Activated CD4-positive, alpha-beta T cell treated with anti-CD3 and anti-CD28 coated beads, Interleukin-2, amount 50 U/mL, for 48 hours (primary cell): ENCODE results near the gene SNRPB2.
A peak's percentile ranks its signal among the peaks of the same experiment; 100 is the strongest.

Experiments
- DNase-seq, 2 experiments: peaks; one replicate each; pipeline ENCODE4 v3.0.0-alpha.2; 2020

SNRPB2 gene

DNA sequence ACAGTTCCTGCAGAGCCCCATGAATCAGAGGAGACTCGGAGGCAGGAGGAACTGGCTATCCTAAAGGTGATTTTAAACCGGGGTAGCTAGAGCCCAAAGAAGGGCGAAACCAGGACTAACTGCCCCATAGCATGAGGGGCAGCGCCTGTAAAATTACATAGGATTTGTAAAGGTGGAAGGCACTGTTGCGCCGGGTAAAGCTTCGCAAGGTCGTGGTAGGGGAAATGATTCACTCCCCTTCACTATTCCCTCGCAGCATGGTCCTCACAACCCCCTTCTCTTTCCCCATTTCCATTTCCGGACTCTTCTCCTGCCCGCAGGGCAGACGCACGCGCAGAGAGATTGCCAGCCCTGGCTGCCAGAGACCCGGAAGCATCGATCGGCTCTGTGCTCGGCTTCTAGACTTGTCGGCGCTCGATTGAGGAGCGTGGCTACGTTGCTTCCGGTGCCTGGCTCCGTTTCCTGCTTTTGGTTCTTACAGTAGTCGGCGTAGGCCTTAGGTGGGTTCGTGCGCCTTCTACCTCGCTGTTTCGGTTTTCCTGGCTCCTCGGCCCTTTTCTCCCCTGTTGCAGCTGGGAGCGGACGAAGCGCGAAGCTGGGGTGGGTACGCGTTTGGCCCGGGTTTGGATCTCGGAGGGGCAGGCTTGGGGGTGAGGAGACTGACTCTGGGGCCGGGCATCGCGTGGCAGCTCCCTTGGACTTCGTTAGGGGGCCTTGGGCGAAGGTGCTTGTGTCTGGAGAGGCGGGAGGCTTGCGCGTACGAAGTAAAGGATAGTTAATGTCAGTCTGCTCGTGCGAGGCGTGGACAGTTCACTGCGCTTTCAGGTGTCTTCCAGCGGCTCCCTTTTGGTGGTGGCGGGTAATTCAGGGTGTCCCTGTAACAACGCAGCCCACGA is at the start of gene SNRPB2:
TSS of gene SNRPB2 (plus strand) at position 462 of the 896 bp plus-strand sequence. CDS start 1,677 bp downstream, outside the sequence.
- DNase-seq, result peak; percentile 88 to 91

DNA sequence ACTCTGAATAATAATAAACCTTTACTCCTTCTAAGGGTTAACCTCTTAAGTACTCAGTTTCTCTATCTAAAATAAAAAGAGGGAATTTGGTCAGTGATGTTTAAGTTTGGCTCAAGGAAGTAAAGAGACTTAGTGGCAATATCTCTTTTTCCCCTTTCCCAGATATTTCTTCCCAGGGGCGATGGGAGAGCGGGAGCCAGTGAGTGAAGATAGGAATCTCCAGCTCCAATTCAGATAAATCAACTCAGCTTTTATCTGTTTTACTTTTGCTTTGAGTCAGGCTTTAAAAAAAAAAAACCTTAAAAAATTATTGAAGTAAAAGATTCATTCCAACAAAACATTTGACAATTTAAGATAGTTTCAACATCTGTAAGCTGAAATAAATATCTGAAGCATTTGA is 45.4 kb upstream of the SNRPB2 start:
- no peak for DNase-seq

DNA sequence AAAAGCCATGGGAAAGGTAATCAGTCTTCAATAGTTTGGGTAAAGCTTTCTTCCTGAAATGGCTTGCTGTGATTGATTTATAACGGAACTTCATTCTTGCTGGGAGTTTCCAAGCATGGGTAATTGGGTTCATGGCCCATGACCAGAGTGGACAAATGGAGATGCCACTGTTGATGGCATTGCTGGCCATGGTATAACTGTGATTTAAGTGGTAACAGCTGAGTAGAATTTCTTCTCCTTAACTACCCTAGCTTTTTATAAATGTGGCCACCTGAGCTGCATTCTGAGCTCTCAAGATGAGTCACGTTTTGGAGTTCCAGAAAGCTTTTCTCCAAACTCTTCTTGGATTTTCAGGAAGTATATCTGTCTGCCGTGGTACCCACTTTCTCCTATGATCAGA is 39.9 kb upstream of the SNRPB2 start:
- DNase-seq, result no peak

DNA sequence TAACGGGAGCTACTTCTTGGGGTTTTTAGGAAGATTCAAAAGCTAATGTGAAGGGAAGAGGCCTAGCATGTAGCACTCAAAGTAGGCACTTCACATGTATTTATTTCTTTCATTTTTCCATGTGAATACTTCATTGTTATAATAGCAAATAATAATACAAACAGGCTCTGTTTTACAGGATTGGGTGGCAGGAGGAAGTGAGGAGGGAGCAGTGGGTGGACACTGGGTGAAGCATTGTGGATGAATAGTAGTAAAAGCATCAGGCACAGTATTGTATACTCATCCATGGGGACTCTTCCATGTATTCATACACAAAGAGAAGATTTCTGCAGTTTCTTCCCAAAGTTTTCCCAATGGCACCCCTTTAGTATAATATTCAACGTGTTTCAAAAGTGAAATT is 38.4 kb upstream of the SNRPB2 start:
- DNase-seq, result no peak

DNA sequence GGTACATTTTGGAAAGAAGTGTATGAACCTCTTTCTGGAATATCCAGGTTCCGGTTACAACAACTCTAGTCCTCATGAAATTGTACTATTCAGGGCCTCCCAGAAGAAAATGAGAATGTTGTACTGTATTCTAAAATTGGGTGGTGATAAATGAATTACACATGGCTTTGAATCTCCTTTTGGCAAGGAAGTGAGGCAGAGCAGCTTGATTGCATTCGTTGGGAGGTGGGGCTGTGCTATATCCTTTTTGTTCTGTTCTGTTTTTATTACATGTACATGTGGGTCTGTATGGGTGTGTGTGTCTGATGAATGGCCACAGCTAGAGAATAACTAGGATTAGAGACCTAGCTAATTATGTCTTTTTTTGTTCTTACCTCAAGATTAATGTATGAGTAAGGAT is 37.8 kb upstream of the SNRPB2 start:
- DNase-seq, result no peak

DNA sequence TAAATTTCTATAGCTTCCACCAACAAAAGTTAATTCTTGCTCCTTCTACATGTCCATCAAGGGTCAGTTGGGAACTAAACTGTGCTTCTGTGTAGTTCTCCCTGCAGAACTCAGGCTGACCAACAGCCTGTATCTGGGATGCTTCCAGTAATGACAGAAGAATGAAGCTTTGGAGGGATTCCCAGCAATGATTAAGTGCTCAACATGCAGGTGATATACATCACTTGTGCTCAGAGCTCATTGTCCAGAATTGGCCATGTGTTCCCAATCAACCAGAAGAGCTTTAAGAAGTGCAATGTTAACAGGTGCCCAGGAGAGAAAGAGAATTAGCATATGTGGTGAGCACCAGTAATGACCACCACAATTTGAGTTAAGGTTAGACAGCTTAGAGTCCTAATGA is 37.4 kb upstream of the SNRPB2 start:
- DNase-seq, result no peak

DNA sequence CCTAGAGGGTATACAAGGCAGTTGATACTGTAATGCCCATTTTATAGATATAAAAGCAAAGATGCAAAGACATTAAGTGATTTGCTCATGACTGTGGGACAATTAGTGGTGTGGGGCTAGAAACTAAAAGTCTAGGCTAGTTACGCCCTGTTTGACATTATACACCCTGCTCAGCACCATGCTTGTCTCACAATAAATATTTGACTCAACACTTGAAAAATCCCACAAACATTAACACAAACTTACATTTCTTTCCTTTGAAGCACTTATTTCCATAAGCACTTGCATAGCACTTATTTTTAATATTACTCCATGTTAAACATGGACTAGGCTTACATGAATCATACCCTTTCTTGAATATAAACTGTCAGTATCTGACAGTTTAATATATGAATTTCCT is 36.5 kb upstream of the SNRPB2 start:
- DNase-seq, result no peak

DNA sequence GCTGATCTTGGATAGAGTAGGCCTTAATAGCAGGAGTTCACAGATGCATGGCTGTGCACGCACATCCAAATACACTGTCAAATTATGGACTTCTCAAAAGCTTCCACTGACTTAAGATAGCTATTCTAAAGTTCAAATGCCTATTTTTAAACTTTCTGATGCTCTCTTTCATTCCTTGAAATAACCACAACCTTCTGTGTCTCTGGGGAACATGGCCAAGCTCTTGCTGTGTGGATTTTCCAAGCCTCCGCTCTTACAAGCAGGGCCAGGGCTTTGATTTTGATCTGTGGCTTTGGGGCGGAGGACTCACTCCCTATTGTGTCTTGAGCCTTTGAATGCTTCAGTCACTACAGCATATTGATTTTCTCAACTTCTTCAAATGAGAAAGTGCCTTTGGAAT is 35.7 kb upstream of the SNRPB2 start:
- DNase-seq, result no peak

DNA sequence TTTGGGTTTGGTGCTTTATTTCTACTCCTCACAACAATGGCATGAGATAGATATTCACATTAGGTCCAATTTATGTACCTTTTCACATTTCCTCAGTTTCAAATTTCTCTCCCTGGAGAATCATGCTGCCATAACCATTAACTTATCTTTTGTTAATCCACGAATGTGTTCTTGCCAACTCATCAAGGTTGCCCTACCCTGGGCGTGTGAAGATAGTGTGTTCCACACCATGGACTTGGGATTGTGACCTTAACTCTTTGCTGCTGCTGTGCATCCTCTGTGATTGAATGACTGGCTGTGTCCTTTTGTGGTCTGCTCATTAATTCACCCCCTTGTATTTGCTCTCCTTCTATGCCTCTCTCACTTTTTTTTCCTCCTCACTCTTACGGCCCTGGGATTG is 34.2 kb upstream of the SNRPB2 start:
- no peak for DNase-seq

DNA sequence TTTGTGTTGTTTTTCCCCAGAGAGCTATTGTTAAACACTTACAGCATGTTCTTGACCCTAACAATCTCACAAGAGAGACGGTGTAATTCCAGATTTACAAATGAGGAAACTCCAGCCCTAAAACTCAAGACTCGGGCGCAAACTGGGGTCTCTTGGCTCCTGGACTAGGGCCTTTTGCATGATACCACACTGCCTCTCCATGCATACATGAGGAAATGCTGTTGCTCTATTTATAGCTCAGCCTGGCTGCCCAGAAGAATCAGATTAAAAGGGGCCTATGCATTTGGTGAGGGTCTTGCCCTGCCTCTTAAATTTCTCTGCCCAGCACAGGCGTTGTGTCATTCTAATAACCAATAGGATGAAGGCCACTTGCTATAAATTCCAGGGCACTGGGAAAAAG is 30.5 kb upstream of the SNRPB2 start:
- DNase-seq, result no peak

DNA sequence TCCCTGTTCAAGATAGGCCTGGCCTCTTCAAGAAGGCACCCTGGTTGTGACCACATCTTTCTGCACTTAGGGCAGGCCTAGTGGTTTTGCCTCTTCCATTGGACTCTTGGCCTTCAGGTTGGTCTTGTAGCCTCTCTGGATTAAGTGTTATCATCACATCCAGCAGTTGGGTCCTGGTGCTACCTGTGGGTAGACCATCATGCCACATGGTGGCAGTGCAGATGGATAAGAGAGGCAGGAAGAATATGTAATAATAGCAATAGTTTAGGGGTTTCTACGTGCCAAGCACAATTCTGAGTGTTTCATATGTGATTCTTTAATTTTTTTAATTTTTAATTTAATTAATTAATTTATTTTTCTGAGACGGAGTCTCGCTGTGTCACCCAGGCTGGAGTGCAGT is 28.5 kb upstream of the SNRPB2 start:
- peak; percentile 13 for DNase-seq

DNA sequence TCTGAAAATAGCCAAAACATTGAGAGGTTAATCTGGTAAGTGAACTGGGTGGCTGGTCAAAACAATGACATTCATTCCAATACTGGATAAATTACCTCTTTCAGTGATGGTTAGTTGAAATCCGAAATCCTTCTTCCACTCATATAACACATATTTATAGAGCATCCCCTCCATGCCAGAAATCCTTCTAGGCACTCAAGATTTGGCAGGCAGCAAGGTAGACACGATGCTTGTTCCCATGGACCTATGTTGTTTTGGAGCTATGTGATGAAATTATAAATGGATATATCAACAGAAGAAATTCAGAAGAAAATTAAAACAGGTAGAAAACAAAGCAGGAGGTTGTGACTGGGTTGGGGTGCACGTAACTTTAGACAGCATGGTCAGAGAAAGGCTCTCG is 26.3 kb upstream of the SNRPB2 start:
- no peak for DNase-seq

DNA sequence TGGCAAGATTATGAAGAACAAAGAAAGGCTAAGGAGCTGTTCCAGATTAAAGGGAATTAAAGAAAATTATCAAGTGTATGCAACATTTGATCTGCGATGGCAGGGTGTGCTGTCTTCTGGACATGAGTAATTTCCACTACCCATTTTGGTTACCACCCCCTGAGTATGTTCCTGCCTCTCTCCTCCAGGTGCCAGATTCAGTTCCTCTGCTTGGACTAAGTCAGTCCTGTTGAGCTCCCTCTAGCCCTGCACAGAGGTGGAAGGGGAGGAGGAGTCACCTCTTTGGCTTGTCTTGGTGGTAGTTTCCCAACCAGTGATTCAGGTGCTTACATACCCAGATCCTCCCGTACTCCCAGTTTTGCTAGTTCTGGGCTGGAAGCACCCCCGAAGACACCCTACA is 22.2 kb upstream of the SNRPB2 start:
- DNase-seq, result no peak

DNA sequence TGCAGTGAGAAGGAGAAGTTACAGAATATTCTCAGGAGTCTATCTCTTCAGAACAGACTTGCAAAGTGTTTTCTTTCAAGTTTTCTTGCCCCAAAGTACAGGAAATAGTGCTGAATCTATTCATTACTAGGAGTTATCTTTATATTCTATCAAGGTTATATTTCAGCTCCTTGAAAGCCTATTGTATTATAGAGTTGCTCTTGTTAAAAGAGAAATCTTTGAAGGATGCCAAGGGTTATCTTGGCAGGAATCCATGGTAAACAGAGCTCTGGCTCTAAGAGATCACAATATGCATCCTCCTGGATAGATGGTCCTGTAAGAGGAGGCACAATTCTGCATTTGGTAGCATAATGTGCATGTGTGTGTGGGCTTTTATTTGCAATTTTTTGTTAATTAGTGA is 21.2 kb upstream of the SNRPB2 start:
- DNase-seq, result no peak

DNA sequence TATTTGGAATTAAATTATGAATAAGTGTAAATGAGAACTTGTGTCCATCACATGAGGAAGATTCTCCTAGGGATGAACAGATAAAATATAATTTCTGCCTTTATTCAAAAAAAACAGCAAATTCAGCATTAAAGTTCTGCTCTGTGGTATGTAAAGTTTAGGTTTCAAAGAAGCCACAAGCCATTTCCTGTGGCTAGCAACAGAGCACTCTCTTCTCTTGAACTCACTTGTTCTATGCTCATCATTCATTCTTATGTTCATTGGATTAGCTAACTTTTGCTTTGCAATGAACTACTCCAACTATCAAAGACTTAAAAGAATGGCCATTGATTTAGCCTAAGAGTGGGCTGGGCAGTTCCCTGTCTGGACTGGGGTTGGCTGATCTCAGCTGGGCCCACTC is 20.8 kb upstream of the SNRPB2 start:
- DNase-seq, result no peak

DNA sequence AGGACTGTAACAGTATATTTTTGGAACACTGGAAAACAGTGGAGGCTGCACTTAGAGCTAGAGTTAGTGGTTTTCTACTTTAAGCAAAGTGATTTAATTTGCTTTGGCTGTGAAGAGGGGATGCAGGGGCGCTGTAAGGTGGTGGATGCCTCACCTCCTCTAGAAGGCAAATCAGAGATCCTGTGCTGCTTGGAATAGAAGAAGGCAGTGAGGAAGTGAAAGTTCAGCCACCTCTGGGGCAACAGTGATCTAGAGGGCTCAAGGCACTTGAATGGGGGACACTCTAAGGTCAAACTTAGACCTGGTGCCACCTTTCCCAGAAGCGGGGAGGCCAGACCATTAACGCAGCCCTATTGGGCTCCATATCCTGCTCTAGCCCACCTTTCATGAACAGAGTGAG is 19.0 kb upstream of the SNRPB2 start:
- no peak for DNase-seq

DNA sequence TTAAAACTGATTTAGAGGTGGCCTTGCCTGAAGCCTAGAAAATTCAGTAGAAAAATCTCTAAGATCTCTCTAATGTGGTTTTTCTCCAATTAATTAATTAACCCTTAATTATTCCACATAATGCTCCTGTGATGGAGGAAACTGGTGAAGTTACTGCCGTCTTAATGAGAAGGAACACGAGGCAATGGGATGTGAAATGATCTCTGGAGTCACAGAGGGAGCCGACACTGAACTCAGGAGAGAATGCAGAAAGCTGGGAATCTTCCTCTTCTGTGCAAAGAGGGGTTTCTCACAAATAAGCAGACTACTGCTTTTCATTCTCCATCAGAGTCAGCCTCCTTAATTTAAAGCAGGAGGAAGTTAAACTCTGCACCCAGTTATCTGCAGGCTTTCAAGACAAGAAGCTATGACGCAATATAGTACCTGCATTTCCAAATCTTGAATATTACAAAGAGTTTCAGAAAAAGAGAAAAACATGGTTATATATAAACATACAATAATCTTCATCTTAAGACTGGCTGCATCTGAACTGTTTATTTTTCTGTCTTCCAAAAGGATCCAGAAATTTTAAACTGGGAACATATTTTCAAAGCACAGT is 18.1 kb upstream of the SNRPB2 start:
- DNase-seq, result no peak

DNA sequence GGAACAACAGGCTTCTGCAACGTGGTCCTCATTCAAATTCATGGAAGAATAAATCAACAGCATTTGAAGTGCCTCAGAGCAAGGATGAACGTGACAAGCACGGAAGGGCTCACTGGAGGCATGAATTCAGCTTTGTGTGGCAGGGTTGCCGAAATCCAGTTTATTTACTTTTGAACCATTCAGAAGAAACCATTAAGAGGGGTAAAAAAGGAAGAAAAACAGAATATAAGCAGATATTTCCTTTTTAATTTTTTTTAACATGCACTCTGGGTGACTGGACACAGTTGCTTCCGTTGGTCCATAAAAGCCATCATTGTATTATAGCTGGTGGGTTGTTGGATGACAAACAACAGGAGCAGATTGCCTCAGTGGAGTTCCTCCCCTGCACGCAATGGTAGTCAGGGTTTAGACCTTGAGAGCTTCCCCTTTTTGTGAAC is 17.3 kb upstream of the SNRPB2 start:
- no peak for DNase-seq

DNA sequence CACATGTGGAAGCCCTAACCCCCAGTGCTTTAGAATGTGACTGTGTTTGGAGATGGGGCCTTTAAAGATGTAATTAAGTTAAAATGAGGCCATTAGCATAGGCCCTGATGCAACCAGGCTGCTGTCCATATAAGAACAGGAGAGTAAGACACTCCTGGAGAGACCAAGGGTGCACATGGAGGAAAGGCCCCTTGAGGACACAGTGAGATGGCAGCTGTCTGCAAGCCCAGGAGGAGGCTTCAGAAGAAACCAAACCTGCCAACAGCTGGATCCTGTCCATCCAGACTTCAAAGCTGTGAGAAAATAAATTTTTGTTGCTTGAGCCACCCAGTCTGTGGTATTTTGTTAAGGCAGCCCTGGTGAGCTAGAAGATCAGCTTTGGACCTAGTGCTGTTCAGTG is 16.8 kb upstream of the SNRPB2 start:
- no peak for DNase-seq

DNA sequence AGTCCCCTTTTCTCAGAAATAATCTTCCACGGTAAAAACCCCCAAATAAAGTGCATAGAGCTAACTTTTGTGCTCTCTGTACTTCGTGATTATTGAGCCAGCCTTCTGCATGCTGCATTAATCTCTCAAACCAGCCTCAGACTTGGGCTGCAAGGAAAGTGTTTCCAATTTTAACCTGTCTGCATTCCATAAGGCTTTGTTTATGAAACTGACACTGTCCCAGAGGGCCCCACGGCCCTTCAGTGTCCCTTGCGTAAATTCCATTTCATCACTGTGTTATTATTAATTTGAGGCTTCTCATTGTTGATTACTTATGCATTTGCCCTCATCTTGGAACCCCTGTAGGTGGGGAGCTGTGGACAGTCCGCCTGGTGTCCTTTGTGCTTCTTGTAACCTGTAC is 15.6 kb upstream of the SNRPB2 start:
- DNase-seq, result no peak

DNA sequence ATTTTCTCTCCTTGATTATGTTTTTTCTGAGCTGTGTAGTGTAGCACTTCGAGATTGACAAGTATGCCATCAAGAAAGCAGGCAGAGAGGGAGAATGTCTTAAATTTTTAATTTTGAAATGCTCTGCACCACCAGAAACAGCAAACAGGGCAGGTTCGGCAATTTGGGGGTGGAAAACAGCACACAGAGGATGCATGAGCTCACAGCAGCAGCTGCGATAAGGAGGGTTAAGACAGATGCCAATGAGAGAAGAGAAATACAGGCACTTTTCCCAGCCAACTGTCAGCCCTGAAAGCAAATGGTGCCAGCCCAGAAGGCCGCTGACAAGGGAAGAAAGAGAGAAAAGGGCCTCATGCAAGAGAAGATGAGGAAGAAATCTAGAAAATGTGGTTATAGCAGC is 15.1 kb upstream of the SNRPB2 start:
- DNase-seq, result no peak

DNA sequence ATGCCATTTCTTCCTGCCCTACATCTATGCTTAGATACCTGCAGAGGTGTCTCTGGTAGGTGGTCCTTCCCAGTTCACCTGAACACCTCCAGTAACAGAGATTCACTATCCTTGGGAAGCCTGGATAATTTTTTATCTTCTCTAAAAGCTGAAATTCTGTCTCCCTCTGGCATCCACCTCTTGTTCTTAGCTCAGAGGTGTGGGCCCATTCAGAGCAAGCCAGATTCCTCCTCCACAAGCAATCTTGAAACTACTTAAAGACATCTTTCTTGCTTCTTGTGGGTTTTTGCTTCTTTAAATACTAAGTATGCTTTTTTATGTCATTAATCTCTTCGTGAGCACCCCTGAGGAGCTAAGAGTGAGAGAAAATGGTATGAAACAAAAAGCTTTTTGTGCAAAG is 10.4 kb upstream of the SNRPB2 start:
- DNase-seq, result no peak

DNA sequence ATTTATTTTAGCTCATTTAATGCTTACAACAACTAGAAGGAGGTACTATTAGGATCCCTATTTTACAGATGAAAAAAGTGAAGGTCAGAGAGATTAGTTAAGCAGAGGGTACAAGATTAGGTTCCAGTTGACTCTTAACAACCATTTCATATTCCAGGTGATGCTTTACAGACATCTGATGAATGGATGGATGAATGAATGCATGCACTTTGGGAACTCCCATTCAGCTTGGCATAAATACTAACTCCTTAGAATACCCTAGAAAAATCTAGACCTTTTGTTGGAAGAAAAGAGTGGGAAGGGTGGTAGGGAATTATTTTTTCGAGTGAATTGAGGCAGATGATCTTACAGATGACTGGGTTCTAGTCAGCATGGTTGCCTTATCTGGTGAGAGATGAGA is 746 bp upstream of the SNRPB2 start:
- DNase-seq, result no peak

DNA sequence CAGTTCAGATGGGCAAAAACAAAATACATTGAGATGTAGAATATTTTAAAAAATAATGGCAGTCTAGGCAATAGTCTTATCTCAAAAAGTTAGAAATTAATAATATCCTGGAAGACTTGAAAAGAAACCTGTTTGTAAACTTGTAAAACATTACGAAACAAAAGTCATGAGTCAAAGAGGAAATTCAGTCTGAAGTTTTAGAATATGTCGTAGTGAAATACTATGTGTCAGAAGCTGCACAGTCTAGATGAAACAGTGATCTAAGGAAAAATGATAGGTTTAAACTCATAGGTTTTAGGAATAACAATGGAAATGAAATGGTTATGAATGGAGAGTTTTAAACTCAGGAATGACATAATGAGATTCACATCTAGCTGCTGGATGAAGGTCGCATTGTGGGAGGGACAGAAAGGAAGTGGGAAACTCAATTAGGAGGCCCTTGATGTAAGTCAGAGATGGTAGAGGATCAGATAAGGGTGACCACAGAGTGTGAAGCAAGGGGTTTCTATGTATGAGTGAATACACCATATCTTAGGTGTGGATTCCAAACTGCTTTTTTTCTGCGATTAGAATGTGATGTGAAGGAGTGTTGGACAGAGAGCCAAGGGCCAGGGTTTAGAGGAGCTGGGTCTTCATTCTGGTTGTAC is 2.8 kb downstream of the SNRPB2 start:
- DNase-seq, result no peak
